ENCODE results near the gene PRKCA. TPM values are rescaled to one million over a fixed set of nuclear protein-coding genes. Genes with fewer than 3 reads are reported as not detected.

Gene PRKCA
- total and polyA plus RNA-seq, 9 of the 15 experiments (the other 6 are each of a cell fraction or from before 2014, with no cell fraction given): 3.2 to 33.0 (median 17.8) TPM

DNA sequence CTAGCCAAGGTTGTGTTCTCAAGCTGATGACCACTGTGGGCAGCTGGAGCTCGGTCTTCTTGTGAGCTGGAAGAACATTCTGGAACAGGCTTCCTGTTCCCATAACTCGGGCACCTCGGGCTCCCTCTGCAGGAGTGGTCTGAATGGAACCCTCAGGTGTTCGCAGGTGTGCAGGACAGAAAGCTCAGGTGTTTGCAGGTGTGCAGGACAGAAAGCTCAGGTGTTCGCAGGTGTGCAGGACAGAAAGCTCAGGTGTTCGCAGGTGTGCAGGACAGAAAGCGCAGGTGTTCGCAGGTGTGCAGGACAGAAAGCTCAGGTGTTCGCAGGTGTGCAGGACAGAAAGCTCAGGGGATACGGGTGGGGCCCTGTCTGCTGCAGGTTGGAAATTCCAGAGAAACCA is 423.5 kb downstream of the PRKCA start (continued):
- TF ChIP-seq CHD4 (IDR thresholded peaks at IDR 0.05; ENCODE audit: insufficient read depth, insufficient replicate concordance, low read depth, low read length, poor library complexity, severe bottlenecking): no peak

DNA sequence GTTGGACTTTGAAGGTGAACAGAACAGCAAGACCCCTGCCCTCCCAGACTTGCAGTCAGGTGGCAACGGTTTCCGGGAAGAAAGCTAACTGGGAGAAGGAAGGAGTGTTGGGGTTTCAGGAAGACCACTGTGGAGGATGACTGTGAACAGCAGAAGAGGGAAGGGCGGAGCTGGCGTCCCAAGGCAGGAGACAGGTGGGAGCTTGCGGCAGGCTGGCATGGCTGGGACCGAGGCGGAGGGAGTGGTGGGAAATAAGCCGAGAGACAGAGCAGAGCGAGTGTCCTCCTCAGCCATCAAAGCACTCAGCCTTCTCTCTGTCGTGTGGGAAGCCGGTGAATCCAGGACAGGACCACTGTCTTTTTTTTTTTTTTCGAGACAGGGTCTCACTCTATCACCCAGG is 424.0 kb downstream of the PRKCA start:
- ATAC-seq (no peak), FAIRE-seq (no peak), DNase-seq (ENCODE audit: extremely low read depth in 1 of 4, low spot score in 3 of 4) (no peak)
- TF ChIP-seq MEF2A (IDR thresholded peaks at IDR 0.05; ENCODE audit: control insufficient read depth, low read depth, low read length): no peak
- TF ChIP-seq, protein P1, sequence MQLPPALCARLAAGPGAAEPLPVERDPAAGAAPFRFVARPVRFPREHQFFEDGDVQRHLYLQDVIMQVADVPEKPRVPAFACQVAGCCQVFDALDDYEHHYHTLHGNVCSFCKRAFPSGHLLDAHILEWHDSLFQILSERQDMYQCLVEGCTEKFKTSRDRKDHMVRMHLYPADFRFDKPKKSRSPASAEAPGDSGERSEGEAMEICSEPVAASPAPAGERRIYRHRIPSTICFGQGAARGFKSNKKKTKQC (CRISPR knock-in tag; IDR thresholded peaks at IDR 0.05): no peak
- TF ChIP-seq, protein P2, sequence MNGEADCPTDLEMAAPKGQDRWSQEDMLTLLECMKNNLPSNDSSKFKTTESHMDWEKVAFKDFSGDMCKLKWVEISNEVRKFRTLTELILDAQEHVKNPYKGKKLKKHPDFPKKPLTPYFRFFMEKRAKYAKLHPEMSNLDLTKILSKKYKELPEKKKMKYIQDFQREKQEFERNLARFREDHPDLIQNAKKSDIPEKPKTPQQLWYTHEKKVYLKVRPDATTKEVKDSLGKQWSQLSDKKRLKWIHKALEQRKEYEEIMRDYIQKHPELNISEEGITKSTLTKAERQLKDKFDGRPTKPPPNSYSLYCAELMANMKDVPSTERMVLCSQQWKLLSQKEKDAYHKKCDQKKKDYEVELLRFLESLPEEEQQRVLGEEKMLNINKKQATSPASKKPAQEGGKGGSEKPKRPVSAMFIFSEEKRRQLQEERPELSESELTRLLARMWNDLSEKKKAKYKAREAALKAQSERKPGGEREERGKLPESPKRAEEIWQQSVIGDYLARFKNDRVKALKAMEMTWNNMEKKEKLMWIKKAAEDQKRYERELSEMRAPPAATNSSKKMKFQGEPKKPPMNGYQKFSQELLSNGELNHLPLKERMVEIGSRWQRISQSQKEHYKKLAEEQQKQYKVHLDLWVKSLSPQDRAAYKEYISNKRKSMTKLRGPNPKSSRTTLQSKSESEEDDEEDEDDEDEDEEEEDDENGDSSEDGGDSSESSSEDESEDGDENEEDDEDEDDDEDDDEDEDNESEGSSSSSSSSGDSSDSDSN (IDR thresholded peaks at IDR 0.05; ENCODE audit: borderline replicate concordance in 1 of 2, low read depth in 2 of 2, low read length in 2 of 2): no peak
- no peak for TF ChIP-seq ZNF143 (CRISPR knock-in tag; IDR thresholded peaks at IDR 0.05)
- no peak for TF ChIP-seq CHD2 (IDR thresholded peaks at IDR 0.05; ENCODE audit: low read depth, low read length)
- no peak for TF ChIP-seq ZNF668 (CRISPR knock-in tag; IDR thresholded peaks at IDR 0.05)
- TF ChIP-seq YY1 (IDR thresholded peaks at IDR 0.05; ENCODE audit: borderline replicate concordance in 1 of 3, control insufficient read depth in 1 of 3, extremely low read depth in 1 of 3, insufficient read depth in 3 of 3, insufficient read length in 1 of 3, insufficient replicate concordance in 2 of 3, low read depth in 1 of 3, low read length in 2 of 3): no peak
- TF ChIP-seq SRSF9 (IDR thresholded peaks at IDR 0.05; ENCODE audit: borderline replicate concordance, low read depth, low read length): no peak
- TF ChIP-seq ELF1 (tag; IDR thresholded peaks at IDR 0.05): no peak
- no peak for TF ChIP-seq PHF21A (IDR thresholded peaks at IDR 0.05; ENCODE audit: borderline replicate concordance, low read depth)
- no peak for TF ChIP-seq CBX5 (IDR thresholded peaks at IDR 0.05; ENCODE audit: borderline replicate concordance, low read depth)
- TF ChIP-seq HNRNPK (IDR thresholded peaks at IDR 0.05; ENCODE audit: low read depth, low read length, poor library complexity, severe bottlenecking): no peak
- no peak for TF ChIP-seq HNRNPL (IDR thresholded peaks at IDR 0.05; ENCODE audit: low read depth, low read length)
- no peak for TF ChIP-seq CEBPG (CRISPR knock-in tag; IDR thresholded peaks at IDR 0.05)
- no peak for TF ChIP-seq CEBPG (tag; conservative IDR thresholded peaks at IDR 0.05 in 1 of 2, IDR thresholded peaks at IDR 0.05 in 1 of 2)
- Histone ChIP-seq H2AFZ (ENCODE audit: low read depth, low read length) (no peak overlapping the region), H3K9me1 (ENCODE audit: control insufficient read depth, insufficient read depth, low read length) (no peaks in the 10 kb centered on the region), H3K4me2 (ENCODE audit: insufficient read depth, low read length) (no peak overlapping the region), H3K9me3 (replicated peaks; ENCODE audit: control insufficient read depth, insufficient read depth, low read depth, low read length) (no peaks in the 10 kb centered on the region), H3K9ac (ENCODE audit: insufficient read depth in 1 of 2, low read depth in 2 of 2, low read length in 2 of 2) (no peak overlapping the region), H3K4me3 (no peak overlapping the region), H4K20me1 (replicated peaks; ENCODE audit: control insufficient read depth, insufficient read depth, low read length) (0 out of 2 replicates have a peak, but pooled peaks cover 3% of the 10 kb centered on the region), H3K27ac (ENCODE audit: extremely low read depth, low read depth, low read length) (no peak overlapping the region), H3K27me3 (ENCODE audit: control insufficient read depth in 2 of 2, insufficient read depth in 2 of 2, low read length in 2 of 2) (no peaks in the 10 kb centered on the region), H3K79me2 (ENCODE audit: control insufficient read depth, insufficient read depth, low read length) (no peaks in the 10 kb centered on the region), H3K36me3 (ENCODE audit: control insufficient read depth, insufficient read depth, low read length) (no peaks in the 10 kb centered on the region), H3K4me1 (replicated peaks in 1 of 2; ENCODE audit: control insufficient read depth in 2 of 2, insufficient read depth in 2 of 2, low read length in 2 of 2) (peaks cover 0 to 3% of the 10 kb centered on the region in 2 experiments; a peak in 2 of 5 replicates)
- intact Hi-C loops (cut with micrococcal nuclease): no loop called here
- POLR2A ChIA-PET: interaction anchor here (0.7 kb wide), 1 partner anchor 94 kb away, joined by 3 read pairs; no protein-coding TSS in a partner anchor
- in situ Hi-C loops (cut with MboI): no loop called here
- WGBS (ENCODE audit: insufficient coverage, low coverage, missing lambda C conversion rate): 95% methylated on average over 8 of the region's 12 CpGs
- BruUV-seq (replicated peaks): no TSS peak
- CTCF ChIA-PET (ENCODE audit: low intra/inter-chr PET ratio): no interaction called here

All from K562 (cell line).